Keratinocyte (primary cell): Measurements from ENCODE around the gene RNPC3. TPM values are rescaled to one million over a fixed set of nuclear protein-coding genes. Genes with fewer than 3 reads are reported as not detected.

Source experiments
- DNase-seq: peaks from one replicate; pipeline ENCODE4 v3.0.0-alpha.2; 2011; ENCODE audit warnings: low read depth, missing footprints, low spot score
- FAIRE-seq: peaks from 2 replicates; lab custom pipeline; 2011; peaks lifted over from hg19 to GRCh38; lab: Jason Lieb, UNC
- H2AFZ ChIP-seq: 2 replicates; pipeline ENCODE4 v1.6.0; 2012; ENCODE audit warnings: low read length, control low read depth, inconsistent platforms; ENCODE audit not compliant: control insufficient read depth
- H3K27ac ChIP-seq: 2 replicates; pipeline ENCODE4 v1.5.1; 2011; ENCODE audit warnings: low read length; ENCODE audit not compliant: control insufficient read depth, insufficient read depth
- H3K27me3 ChIP-seq: 3 replicates; pipeline ENCODE4 v1.6.0; 2011; ENCODE audit warnings: low read length; ENCODE audit not compliant: control insufficient read depth, insufficient read depth; ENCODE audit errors: extremely low read depth
- H3K36me3 ChIP-seq, 2 experiments: 2 replicates in 1 of 2; 3 replicates in 1 of 2; pipeline ENCODE4 v1.5.1; 2011; ENCODE audit warnings: low read length in 2 of 2, mild to moderate bottlenecking in 1 of 2; ENCODE audit not compliant: control insufficient read depth in 2 of 2, insufficient read depth in 2 of 2; ENCODE audit errors: extremely low read depth in 1 of 2
- H3K4me1 ChIP-seq: 3 replicates; pipeline ENCODE4 v1.5.1; 2011; ENCODE audit warnings: low read length; ENCODE audit not compliant: control insufficient read depth, insufficient read depth; ENCODE audit errors: extremely low read depth
- H3K4me2 ChIP-seq: 3 replicates; pipeline ENCODE4 v1.6.0; 2011; ENCODE audit warnings: low read depth, low read length; ENCODE audit not compliant: control insufficient read depth, insufficient read depth; ENCODE audit errors: extremely low read depth
- H3K4me3 ChIP-seq, 3 experiments: fragments of 200-600 bp in 1 of 3; sonication (generic) in 1 of 3; 2 replicates in 2 of 3; 3 replicates in 1 of 3; pipeline ENCODE4 v1.5.1; 2011 to 2016; ENCODE audit warnings: low read length in 3 of 3, mild to moderate bottlenecking in 3 of 3, control low read depth in 2 of 3, inconsistent platforms in 1 of 3, low read depth in 1 of 3, mixed read lengths in 1 of 3, mixed run types in 1 of 3, moderate library complexity in 1 of 3; ENCODE audit not compliant: control insufficient read depth in 2 of 3, insufficient read depth in 2 of 3; ENCODE audit errors: extremely low read depth in 1 of 3
- H3K79me2 ChIP-seq: 2 replicates; pipeline ENCODE4 v1.6.0; 2012; ENCODE audit warnings: low read length; ENCODE audit not compliant: control insufficient read depth, insufficient read depth
- H3K9ac ChIP-seq: 3 replicates; pipeline ENCODE4 v1.6.0; 2011; ENCODE audit warnings: low read length; ENCODE audit not compliant: control insufficient read depth, insufficient read depth; ENCODE audit errors: extremely low read depth
- H3K9me1 ChIP-seq: 3 replicates; pipeline ENCODE4 v1.6.0; 2011; ENCODE audit warnings: low read length; ENCODE audit not compliant: control insufficient read depth, insufficient read depth; ENCODE audit errors: extremely low read depth
- H3K9me3 ChIP-seq: 2 replicates; pipeline ENCODE4 v1.5.1; 2012; ENCODE audit warnings: low read depth, low read length; ENCODE audit not compliant: control insufficient read depth
- H4K20me1 ChIP-seq: 3 replicates; pipeline ENCODE4 v1.6.0; 2011; ENCODE audit warnings: low read length; ENCODE audit not compliant: control insufficient read depth, insufficient read depth; ENCODE audit errors: extremely low read depth
- CTCF ChIP-seq, 3 experiments: IDR thresholded peaks in 1 of 3; conservative IDR thresholded peaks in 1 of 3; optimal IDR thresholded peaks in 1 of 3; 2 replicates in 2 of 3; 3 replicates in 1 of 3; pipeline versions ENCODE3 to v1.5.1; 2011; ENCODE audit warnings: low read length in 3 of 3, mild to moderate bottlenecking in 3 of 3, moderate library complexity in 2 of 3, control low read depth in 1 of 3, inconsistent platforms in 1 of 3; ENCODE audit not compliant: insufficient read depth in 2 of 3; ENCODE audit errors: extremely low read depth in 1 of 3
- EZH2 ChIP-seq: IDR thresholded peaks from one replicate; pipeline ENCODE4 v1.6.1; 2012; ENCODE audit warnings: inconsistent platforms, mild to moderate bottlenecking, low read length, moderate library complexity
- dilution Hi-C: fragments of 300-500 bp; cut with MboI; formaldehyde crosslinking; loops from one replicate; pipeline ENCODE4 v1.7.0; 2020; ENCODE audit warnings: low sequenced_read_pairs; ENCODE audit not compliant: extremely low pct_ligation_motif_present
- polyA plus RNA-seq, 5 experiments: library from polyadenylated mRNA; depleted of rRNA in 3 of 5; stranded (reverse) in 3 of 5; stranded (forward) in 1 of 5; unstranded in 1 of 5; fragments of >200 nt; gene quantifications; 1 replicate in 1 of 5; 2 replicates in 3 of 5; 3 replicates in 1 of 5; pipeline versions ENCODE4 v1.2.1 to v1.2.3, GENCODE V29; 2011 to 2012; ENCODE audit warnings: missing spikeins in 2 of 5, low read depth in 1 of 5, low replicate concordance in 1 of 5

RNPC3 gene
- polyA plus RNA-seq, 1 donor (not counting 4 experiments of a cell fraction or from before 2014, with no cell fraction given), result 19.6 TPM

GRCh38 chr1:103489935-103490334 is 35.6 kb upstream of the RNPC3 start:
- no peaks in the 10 kb centered on the region for H4K20me1 ChIP-seq
- DNase-seq, result no peak
- no peaks in the 10 kb centered on the region for H3K9me3 ChIP-seq
- H3K79me2 ChIP-seq, result no peaks in the 10 kb centered on the region
- no peak for FAIRE-seq
- no peak overlapping the region for H3K4me3 ChIP-seq
- H3K27ac ChIP-seq, result no peak overlapping the region
- H3K36me3 ChIP-seq, result no peaks in the 10 kb centered on the region
- dilution Hi-C loops, result no loop called here
- TF ChIP-seq CTCF (optimal IDR thresholded peaks at IDR 0.05 in 1 of 3, IDR thresholded peaks at IDR 0.05 in 1 of 3, conservative IDR thresholded peaks at IDR 0.05 in 1 of 3; ENCODE audit: extremely low read depth in 1 of 3, insufficient read depth in 2 of 3, low read length in 3 of 3) (no peak), EZH2 (no peak)
- H3K4me1 ChIP-seq, result no peaks in the 10 kb centered on the region
- H3K27me3 ChIP-seq, result no peaks in the 10 kb centered on the region
- no peaks in the 10 kb centered on the region for H3K9me1 ChIP-seq
- H2AFZ ChIP-seq, result no peak overlapping the region
- H3K9ac ChIP-seq, result no peak overlapping the region
- no peak overlapping the region for H3K4me2 ChIP-seq

GRCh38 chr1:103492003-103492625 is 33.4 kb upstream of the RNPC3 start:
- Histone ChIP-seq H3K4me3 (no peak overlapping the region), H3K27me3 (no peaks in the 10 kb centered on the region), H3K79me2 (no peaks in the 10 kb centered on the region), H3K9me1 (no peaks in the 10 kb centered on the region), H3K27ac (no peak overlapping the region), H2AFZ (no peak overlapping the region), H3K9me3 (no peaks in the 10 kb centered on the region), H3K9ac (no peak overlapping the region), H4K20me1 (no peaks in the 10 kb centered on the region), H3K4me1 (no peaks in the 10 kb centered on the region), H3K4me2 (no peak overlapping the region), H3K36me3 (no peaks in the 10 kb centered on the region)
- FAIRE-seq (no peak), DNase-seq (no peak)
- TF ChIP-seq CTCF (optimal IDR thresholded peaks at IDR 0.05 in 1 of 3, IDR thresholded peaks at IDR 0.05 in 1 of 3, conservative IDR thresholded peaks at IDR 0.05 in 1 of 3; ENCODE audit: extremely low read depth in 1 of 3, insufficient read depth in 2 of 3, low read length in 3 of 3), result no peak
- TF ChIP-seq EZH2, result no peak
- dilution Hi-C loops, result no loop called here
